Stimulated activated CD8-positive, alpha-beta memory T cell treated with anti-CD3 and anti-CD28 coated beads, Interleukin-2, amount 100 ng/mL, for 48 hours (primary cell): ENCODE data around the gene SYTL2.
"Not testable (repeated sequence)": the region's sequence is repeated elsewhere in the genome, so short reads cannot be mapped to it uniquely, and the experiment has no call there.

Experiments
- DNase-seq, 2 donors: peaks; one replicate each; pipeline ENCODE4 v3.0.0-alpha.2; 2020; ENCODE audit warnings: low read depth in 2 of 2

SYTL2 gene

DNA sequence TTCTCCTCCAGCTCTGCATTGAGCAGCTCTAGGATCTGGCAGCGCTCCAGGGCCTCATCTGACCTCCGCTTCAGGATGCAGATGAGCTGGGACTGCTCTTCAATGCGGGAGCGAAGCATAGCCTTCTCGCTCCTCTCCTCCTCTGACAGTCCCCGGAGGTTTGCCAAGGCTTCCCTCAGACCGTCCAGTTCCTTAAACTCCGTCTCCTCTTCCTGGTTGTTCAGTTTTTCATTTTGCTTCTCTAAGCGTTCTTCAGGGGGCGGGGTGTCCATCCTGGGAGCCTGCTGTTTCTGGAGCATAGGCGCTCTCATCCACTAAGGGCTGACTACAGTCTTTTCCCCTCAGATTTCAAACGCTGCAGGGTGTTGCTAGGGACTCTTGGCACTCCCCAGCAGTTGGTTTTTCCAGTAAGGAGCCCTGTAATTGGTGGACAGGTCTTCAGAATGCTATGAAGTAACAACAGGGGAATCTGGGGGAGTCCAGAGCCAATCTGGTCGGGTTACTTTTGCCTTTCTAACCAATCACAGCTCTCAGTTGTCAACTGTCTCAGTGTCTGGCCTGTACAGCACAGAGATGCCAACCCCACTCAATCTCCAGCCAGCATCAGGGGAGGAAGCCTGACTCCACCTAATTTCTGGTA, 125.0 kb downstream of the SYTL2 start, which contains the start of gene CCDC89:
Gene CCDC89 (minus strand): TSS at position 376 of the 640 bp plus-strand sequence. CDS start 65 bp downstream, at position 311.
- no peak for DNase-seq

DNA sequence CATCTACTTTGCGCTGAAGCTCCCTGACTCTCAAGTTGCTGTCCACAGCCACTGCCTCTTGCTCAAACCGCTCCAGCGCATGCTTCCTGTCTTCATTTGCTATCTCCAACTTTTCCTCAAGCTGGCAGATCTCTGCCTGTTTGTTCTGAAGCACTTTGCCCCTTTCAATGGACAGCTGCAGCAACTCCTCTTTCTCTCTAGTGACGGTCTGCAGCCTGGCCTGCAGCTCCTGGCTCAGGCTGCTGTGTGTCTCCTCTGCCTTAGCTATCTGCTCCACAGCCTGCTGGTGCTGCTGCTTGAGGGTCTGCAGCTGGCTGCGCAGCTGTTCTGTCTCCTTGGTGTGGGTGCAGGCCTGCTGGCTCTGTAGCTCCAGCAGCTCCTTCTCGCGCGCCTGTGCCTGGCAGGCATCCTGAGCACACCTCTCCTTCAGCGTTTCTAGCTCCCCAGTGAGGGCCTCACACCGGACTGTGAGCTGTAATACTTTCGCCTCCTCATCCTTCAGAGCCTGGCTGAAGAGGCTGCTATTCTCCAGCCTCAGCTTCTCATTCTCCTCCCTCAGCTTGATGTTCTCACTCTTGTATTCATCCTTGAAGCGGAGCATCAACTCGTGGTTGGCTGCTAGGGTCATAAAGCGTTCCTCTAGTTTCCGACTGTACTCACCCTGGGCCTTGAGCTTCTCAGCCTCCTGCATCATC, 125.7 kb downstream of the SYTL2 start:
- DNase-seq: no peak

DNA sequence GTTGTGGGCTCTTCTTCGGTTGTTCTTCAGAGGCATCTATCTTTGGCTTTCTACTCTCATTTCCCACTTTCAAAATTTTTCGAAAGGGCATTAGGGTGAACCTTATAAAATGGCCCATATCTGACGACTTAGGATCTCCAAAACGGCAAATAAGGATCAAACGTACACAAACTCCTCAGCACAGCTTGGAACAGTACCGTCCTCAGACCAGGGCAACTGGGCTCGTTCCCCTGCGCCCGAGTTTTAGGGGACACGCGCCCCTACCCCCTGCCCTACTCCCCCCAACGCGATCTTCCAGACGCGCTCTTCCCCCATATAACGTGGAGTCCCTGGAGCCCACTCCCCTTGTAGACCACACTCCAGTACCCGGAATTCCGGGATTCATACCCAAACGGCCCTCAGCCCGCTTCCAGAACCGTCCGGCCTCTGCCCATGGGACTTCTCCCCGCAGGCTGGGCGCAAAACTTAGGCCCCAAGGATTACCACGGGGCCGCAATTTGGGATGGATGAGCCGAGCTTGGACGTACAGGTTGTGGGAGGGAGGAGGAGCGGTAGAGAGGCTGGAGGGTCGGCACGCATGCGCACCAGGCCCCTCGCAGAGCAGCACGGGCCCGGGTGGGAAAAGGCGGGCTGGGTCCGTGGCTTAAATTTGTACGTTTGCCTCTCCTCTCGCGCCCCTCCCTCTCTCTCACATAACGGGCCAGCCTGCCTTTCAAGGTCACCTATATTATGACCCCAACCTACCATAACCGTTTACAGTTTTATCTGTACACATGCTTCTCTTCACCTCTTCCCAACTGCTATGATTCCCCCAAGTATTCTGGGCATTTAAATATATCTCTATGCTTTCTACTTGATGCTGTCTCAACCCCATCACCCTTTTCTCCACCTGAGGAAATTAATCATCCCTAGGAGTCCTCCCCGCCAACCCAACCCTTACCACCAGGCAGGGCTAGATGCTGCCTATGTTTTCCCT, 128.3 kb downstream of the SYTL2 start:
- peak; percentile 61 to 68 for DNase-seq

DNA sequence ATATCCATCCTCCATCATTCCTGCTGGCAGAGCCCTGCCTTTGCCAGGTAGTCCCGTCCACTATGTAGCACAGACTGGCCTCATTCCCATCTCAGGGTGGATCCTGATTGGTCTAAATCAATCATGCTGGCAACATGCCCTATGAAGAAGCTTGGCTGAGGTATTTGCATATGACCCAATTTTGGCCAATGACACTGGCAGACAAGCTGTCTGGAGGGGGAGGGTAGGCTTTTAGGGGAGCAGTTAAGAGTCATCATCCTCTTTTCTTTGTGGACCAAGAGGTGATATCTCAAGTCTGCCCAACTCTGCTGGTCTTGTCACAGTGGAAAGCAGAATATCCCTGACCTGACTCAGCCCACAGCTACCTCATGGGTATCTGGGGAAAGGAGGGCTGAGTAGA, 130.0 kb downstream of the SYTL2 start:
- no peak for DNase-seq

DNA sequence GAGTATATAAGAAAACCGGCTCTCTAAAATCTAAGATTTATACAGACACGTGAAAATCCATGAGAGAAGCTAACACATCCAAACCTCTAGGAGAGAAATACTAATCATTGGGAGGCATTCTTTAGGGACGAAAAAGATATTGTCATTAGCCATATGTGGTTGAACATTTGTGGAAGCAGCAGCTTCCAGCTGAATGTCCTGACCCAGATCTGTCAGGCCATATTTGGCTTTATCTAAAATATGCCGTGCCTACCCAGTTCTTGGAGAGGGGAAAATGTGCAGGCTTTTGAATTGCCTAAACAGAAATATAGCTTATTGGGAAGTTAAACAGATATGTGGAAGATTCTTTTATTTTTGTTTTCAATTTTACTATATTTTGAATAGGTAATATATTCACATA, 131.4 kb downstream of the SYTL2 start:
- no peak for DNase-seq

DNA sequence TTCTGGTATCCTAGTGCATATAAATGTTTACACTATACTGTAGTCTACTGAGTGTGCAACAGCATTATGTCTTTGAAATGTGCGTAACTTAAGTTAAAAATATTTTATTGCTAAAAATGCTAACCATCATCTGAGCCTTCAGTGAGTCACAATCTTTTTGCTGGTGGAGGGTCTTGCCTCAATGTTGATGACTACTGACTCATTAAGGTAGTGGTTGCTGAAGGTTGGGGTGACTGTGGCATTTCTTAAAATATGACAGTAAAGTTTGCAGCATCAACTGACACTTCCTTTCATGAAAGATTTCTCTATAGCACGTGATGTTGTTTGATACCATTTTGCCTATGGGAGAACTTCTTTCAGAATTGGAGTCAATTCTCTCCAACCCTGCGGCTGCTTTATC, 137.5 kb downstream of the SYTL2 start:
- DNase-seq: no peak

DNA sequence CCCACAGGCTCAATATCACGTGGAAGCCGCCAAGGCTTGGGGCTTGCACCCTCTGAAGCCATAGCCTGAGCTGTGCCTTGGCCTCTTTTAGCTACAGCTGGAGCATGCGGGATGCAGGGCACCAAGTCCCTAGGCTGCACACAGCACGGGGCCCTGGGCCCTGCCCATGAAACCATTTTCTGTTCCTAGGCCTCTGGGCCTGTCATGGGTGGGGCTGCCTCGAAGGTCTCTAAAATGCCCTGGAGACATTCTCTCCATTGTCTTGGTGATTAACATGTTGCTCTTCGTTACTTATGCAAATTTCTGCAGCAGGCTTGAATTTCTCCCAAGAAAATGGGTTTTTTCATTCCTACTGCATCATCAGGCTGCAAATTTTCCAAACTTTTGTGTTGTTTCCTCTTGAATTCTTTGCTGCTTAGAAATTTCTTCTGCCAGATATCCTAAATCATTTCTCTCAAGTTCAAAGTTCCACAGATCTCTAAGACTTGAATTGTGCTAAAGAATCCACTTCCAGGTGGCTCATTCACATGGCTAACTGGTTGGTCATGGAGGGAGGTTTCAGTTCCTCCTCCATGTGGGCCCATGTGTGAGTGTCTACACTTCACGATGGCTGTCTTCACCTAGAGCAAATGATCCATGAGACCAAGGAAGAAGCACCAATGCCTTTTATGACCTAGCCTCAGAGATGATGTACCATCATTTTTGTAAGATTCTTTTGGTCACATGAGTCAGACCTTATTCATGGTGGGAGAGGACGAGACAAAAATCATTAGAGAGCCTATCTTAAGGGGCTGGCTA, 138.6 kb downstream of the SYTL2 start:
- no peak for DNase-seq

DNA sequence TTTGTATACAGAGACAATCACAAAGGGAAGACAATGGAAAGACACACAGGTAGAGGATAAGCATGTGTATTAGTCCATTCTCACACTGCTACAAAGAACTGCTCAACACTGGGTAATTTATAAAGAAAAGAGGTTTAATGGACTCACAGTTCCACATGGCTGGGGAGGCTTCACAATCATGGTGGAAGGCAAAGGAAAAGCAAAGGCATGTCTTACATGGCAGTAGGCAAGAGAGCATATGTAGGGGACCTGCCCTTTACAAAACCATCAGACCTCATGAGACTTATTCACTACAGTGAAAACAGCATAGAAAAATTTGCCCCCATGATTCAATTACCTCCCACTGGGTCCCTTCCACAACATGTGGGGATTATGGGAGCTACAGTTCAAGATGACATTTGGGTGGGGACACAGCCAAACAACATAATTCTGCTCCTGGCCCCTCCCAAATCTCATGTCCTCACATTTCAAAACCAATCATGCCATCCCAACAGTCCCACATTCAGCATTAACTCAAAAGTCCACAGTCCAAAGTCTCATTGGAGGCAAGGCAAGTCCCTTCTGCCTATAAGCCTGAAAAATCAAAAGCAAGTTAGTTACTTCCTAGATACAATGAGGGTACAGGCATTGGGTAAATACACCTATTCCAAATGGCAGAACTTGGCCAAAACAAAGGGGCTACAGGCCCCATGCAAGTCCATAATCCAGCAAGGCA, 139.8 kb downstream of the SYTL2 start:
- not testable (repeated sequence) for DNase-seq

DNA sequence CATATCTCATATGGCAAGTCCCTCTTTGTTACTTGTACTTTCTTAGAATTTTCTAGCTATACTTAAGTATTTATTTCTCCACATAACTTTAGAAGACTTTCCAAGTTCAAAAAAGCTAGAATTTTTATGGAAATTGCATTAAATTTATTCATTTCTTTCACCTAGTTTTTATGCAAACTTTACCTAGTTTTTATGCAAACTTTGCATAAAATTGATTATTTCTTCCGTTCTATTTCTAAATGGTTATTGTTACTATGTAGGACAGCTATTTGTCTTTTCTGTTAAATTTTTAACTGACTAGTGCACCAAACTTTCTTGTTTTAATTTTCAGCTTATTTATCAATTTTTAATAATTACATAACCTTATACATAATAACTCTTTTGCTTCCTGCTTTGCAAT, 142.8 kb downstream of the SYTL2 start:
- DNase-seq: no peak

DNA sequence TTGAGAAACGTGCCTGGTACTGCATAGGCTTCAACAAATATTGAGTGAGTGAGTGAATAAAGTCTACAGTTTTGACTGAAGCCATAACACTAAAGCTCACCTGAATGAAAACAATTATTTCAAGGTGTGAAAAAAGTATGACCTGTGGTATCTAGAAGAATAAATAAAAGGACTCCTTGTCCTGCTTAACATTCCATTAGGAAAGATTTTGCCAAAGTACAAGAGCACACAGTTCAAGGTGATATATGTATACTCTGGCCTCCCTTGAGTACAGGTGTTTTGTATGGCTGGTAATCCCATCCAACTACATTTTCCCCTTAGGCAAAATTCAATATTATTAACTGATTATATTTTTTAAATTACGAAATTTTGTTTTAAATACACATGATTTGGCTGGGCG, 144.3 kb downstream of the SYTL2 start:
- DNase-seq: no peak

DNA sequence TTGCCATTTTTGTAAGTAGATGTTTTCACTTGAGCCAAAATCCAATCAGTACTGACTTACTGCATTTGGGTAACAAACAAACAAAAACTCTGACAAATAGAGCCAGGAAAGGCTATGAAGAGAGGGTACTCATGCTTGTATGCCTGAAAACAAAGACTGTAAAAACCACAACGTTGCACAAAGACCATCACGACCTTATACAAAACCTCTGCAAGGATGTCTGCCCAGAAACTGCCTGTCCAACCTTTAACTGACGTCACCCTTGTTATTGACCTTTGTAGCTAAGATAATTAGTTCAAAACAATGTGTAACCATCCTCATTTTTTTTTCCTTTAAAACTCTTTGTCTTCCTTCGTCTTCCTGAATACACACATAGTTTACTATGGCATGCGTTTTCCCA, 145.2 kb downstream of the SYTL2 start:
- DNase-seq: no peak

DNA sequence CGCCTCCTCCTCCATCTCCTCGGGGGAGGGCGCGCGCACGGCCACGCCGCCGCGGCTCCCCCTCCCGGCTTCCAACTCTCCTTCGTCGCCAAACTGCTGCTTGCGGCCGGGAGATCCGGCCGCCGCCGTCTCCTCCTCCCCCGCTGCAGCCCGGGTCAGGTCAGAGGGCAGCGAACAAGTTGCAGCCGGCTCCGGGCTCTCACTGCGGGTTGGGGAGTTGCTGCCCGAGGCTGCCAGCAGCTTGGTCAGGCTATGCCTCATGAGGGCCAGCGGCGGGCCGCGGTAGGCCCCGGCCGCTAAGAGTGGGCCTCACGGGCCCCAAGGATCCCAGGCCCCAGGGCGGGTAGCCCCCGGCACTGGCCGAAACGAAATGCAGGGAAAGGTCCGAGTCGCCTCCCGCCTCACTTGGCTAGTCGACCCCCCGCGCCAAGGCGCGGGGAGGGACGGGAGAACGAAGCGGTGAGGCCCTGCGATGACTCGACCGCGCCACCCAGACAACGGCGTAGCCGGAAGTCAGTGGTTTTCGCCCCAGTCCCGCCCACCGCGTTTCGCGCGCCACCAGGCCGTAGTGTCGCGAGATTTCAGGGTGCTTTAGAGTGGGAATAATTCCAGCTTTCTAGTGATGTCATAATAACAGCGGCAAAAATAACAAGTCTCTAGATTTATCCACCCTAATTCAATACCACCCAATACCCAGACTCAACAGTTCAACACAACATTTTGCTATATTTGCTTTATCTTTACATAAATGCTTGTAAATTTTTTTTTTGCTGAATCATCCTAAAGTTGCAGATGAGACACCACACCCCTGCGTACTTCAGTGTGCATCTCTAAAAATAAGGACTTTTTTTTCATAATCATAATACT, 146.1 kb downstream of the SYTL2 start, which contains the start of gene CREBZF:
Gene CREBZF (minus strand): TSS at position 515 of the 867 bp plus-strand sequence. CDS start 254 bp downstream, at position 261.
- peak; percentile 89 to 93 for DNase-seq

DNA sequence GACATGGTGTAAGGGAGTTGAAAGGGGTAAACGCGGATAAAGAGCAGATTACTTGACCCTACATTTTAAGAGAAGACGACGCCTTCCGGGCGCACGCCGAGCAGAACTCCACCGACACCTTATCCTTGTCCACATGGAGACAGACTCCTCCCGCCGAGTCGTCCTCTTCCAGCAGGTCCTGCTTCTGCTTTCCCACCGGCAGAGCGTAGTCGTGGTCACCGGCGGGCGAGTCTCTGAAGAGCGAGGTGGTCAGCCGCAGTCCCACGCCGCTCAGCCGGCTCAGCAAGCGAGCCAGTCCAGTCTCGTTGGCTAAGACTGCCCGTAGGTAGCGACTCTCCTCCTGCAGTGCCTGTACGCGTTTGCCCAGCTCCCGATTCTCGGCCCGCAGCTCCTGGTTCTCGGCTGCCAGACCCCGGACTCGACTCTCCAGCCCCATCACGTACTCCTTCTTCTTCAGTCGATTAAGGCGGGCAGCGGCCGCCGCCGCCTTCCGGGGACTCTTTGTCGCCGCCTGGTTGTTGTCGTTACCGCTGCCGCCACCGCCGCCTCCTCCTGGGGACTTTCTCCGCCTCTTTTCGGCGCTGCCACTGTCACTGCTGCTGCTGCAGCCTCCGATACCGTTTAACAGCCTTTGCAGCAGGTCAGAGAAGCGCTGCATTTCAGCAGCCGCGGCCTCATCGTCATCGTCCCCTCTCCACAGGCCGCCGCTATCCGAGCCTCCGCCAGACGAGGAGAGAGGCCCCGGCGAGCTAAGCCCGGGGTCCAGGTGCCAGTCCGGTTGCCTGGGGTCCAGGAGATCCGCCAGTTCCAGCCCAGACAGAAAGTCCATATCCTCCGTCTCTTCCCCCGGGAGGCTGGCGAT, 147.0 kb downstream of the SYTL2 start:
- peak; percentile 71 to 77 for DNase-seq

DNA sequence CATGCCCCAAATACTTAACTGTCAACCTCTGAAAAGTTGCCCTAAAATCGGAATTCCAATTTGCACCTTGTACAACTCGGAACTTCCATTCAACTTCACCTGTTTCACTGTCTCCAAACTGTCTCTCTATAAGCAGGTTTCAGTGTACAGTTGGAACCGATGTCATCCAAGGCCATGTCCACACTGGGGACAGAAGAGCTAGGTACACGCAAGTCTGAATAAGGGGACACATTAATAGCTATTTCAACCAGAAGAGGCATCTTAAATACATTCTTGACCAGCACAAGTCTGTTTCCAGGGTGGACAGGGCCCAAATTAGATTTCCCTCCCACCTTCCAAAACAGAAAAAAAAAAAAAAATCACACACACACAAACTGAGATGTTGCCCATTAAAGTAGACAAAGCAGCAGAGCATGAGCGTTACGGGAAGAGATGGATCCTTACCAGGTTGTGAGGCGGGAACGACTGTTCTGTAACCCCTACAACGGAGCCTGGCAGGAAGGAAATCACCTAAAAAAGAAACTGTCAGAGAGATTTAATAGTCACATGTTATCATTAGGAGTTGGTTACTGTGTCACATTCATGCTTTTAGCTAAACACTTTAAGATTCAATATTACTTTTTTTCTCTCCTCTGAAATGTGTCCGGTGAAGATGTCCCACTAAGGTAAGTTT, 147.7 kb downstream of the SYTL2 start:
- no peak for DNase-seq

DNA sequence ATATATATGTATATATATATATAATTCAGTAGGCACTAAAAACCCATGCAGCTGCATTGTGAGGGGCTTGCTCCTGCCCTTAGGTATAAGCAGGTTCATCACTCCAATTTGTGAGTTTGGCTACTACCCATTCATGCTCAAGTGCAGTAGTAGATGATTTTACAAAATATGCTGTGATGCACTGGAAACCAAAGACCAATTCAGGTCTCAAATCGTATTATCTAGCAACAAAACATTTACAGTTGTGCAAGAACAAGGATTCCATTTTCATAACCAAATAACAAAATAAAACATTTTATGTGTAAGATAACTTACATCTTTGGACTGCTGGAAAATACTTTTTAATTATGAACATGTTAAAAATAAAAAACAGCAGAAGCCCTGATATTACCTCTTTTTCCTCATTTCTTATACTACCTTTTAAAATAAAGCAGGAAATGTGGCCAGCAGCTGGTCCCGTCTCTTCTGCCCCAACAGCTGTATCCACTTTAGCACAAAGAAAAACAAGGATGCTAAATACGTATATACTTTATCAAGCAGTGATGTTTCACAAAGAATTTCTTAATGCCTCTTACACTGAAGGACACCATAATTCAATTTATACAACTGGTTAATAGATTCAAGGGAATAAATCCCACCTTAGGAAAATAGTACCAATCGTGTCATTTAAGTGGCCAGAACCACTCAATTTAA, 148.8 kb downstream of the SYTL2 start:
- DNase-seq: no peak

DNA sequence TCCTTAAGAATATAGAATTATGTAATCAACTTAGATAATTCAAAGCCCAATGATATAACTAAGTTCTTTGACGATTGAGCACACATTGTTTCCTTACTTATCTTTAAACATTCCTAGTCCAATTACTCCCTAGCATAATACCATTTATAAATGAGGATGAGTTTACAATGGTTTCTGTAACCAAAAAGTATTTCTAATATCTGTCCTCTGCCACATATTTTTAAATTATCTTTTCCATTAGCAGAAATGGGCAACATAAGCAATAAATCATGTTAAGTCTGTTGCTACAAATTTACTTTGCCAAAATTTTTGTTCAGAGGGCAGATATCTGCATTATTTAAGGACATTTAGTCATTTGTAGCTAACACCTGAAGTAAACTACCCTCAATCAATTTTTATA, 152.8 kb downstream of the SYTL2 start:
- no peak for DNase-seq

DNA sequence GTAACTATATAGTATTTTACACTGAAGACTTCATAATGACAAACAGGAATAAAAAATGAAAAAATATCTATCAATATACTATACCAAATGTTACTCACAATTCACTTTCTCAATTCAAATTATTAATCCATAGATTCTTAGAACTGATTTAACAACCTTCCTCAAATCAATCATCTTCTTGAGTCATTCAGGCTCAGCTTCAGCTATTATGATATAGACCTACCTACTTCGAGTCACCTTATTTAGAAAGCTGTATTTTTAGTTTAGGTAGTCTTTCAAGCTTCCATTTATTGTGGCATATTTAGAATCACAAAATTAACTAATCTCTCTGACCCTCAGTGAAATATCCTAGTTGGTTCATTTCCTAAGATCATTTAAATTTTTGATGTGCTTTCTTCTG, 154.2 kb downstream of the SYTL2 start:
- DNase-seq: no peak

DNA sequence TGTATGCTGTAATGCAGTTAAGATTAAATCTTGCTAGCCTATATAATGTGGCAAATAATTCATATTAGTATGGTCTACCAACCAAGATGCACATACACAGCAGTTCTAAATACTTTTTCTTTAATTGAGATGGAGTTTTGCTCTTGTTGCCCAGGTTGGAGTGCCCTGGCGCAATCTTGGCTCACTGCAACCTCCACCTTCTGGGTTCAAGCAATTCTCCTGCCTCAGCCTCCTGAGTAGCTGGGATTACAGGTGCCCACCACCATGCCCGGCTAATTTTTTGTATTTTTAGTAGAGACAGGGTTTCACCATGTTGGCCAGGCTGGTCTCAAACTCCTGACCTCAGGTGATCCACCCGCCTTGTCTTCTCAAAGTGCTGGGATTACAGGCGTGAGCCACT, 156.6 kb downstream of the SYTL2 start:
- DNase-seq: not testable (repeated sequence)
